H9 (cell line): ENCODE results near the gene DLG5. TPM values are rescaled to one million over a fixed set of nuclear protein-coding genes. Genes with fewer than 3 reads are reported as not detected.

Experiments used
- DNase-seq: peaks from one replicate; pipeline ENCODE4 v3.0.0-alpha.2; 2017
- H2AFZ ChIP-seq: one replicate; pipeline ENCODE4 v1.6.1; 2013; ENCODE audit warnings: mild to moderate bottlenecking, low read length, control low read depth, moderate library complexity
- H2AK5ac ChIP-seq: 2 replicates; pipeline ENCODE4 v1.6.1; 2013; ENCODE audit warnings: low read length, control low read depth, mixed read lengths; ENCODE audit not compliant: insufficient read length
- H2BK120ac ChIP-seq: one replicate; pipeline ENCODE4 v1.6.1; 2013; ENCODE audit warnings: low read depth, mild to moderate bottlenecking, low read length, control low read depth, inconsistent platforms; ENCODE audit not compliant: poor library complexity, severe bottlenecking
- H2BK12ac ChIP-seq: 2 replicates; pipeline ENCODE4 v1.6.1; 2013; ENCODE audit warnings: low read length, control low read depth, mixed read lengths, low read depth; ENCODE audit not compliant: insufficient read length
- H2BK15ac ChIP-seq: 2 replicates; pipeline ENCODE4 v1.6.1; 2013; ENCODE audit warnings: low read depth, low read length, control low read depth
- H2BK20ac ChIP-seq: one replicate; pipeline ENCODE4 v1.6.1; 2013; ENCODE audit warnings: low read depth, mild to moderate bottlenecking, low read length, control low read depth, inconsistent platforms; ENCODE audit not compliant: poor library complexity, severe bottlenecking
- H2BK5ac ChIP-seq: 2 replicates; pipeline ENCODE4 v1.6.1; 2013; ENCODE audit warnings: low read length, control low read depth, mixed read lengths; ENCODE audit not compliant: insufficient read length
- H3K14ac ChIP-seq: 2 replicates; pipeline ENCODE4 v1.6.1; 2013; ENCODE audit warnings: low read length, control low read depth; ENCODE audit not compliant: insufficient read depth
- H3K18ac ChIP-seq: 2 replicates; pipeline ENCODE4 v1.6.1; 2013; ENCODE audit warnings: low read depth, mild to moderate bottlenecking, mixed read lengths, low read length, control low read depth; ENCODE audit not compliant: insufficient read length
- H3K23ac ChIP-seq: 2 replicates; pipeline ENCODE4 v1.6.1; 2013; ENCODE audit warnings: low read length, control low read depth, mixed read lengths, low read depth; ENCODE audit not compliant: insufficient read length
- H3K23me2 ChIP-seq: 2 replicates; pipeline ENCODE4 v1.6.1; 2013; ENCODE audit warnings: low read depth, mild to moderate bottlenecking, mixed read lengths, low read length, control low read depth; ENCODE audit not compliant: insufficient read length, poor library complexity, severe bottlenecking
- H3K27ac ChIP-seq: 2 replicates; pipeline ENCODE4 v1.5.1; 2013; ENCODE audit warnings: low read length, control low read depth, mixed read lengths, low read depth; ENCODE audit not compliant: insufficient read length
- H3K27me3 ChIP-seq: 2 replicates; pipeline ENCODE4 v1.6.1; 2013; ENCODE audit warnings: low read length, control low read depth, inconsistent platforms; ENCODE audit not compliant: insufficient read depth
- H3K4ac ChIP-seq: 2 replicates; pipeline ENCODE4 v1.6.1; 2013; ENCODE audit warnings: low read depth, mild to moderate bottlenecking, control low read depth, inconsistent platforms, low read length, moderate library complexity
- H3K4me1 ChIP-seq: 2 replicates; pipeline ENCODE4 v1.6.1; 2013; ENCODE audit warnings: low read length, control low read depth, inconsistent platforms; ENCODE audit not compliant: insufficient read depth
- H3K4me2 ChIP-seq: 2 replicates; pipeline ENCODE4 v1.6.1; 2013; ENCODE audit warnings: low read length, control low read depth, mixed read lengths; ENCODE audit not compliant: insufficient read length, insufficient read depth
- H3K56ac ChIP-seq: 2 replicates; pipeline ENCODE4 v1.6.1; 2013; ENCODE audit warnings: low read depth, mild to moderate bottlenecking, mixed read lengths, low read length, control low read depth; ENCODE audit not compliant: insufficient read length
- H3K79me1 ChIP-seq: 2 replicates; pipeline ENCODE4 v1.6.1; 2013; ENCODE audit warnings: low read depth, mild to moderate bottlenecking, moderate library complexity, low read length, control low read depth, inconsistent platforms; ENCODE audit not compliant: insufficient read depth, poor library complexity, severe bottlenecking
- H3K79me2 ChIP-seq: 2 replicates; pipeline ENCODE4 v1.6.1; 2013; ENCODE audit warnings: low read length, control low read depth, inconsistent platforms; ENCODE audit not compliant: insufficient read depth
- H3K9ac ChIP-seq: 2 replicates; pipeline ENCODE4 v1.6.1; 2013; ENCODE audit warnings: low read length, control low read depth, mixed read lengths; ENCODE audit not compliant: insufficient read length; ENCODE audit errors: extremely low read depth
- H3K9me3 ChIP-seq: one replicate; pipeline ENCODE4 v1.6.1; 2013; ENCODE audit warnings: low read depth, low read length, inconsistent platforms; ENCODE audit not compliant: control insufficient read depth
- H3T11ph ChIP-seq: one replicate; pipeline ENCODE4 v1.6.1; 2013; ENCODE audit warnings: mild to moderate bottlenecking, low read length, control low read depth, inconsistent platforms
- H4K20me1 ChIP-seq: one replicate; pipeline ENCODE4 v1.6.1; 2013; ENCODE audit not compliant: control insufficient read depth, insufficient read length, insufficient read depth
- H4K5ac ChIP-seq: 2 replicates; pipeline ENCODE4 v1.6.1; 2013; ENCODE audit warnings: low read depth, mild to moderate bottlenecking, mixed read lengths, low read length, control low read depth; ENCODE audit not compliant: insufficient read length
- H4K8ac ChIP-seq: replicated peaks from 2 replicates; pipeline ENCODE4 v1.6.1; 2013; ENCODE audit warnings: low read length, control low read depth, mixed read lengths, low read depth; ENCODE audit not compliant: insufficient read length
- H4K91ac ChIP-seq: 2 replicates; pipeline ENCODE4 v1.6.1; 2013; ENCODE audit warnings: low read depth, mild to moderate bottlenecking, moderate library complexity, mixed read lengths, low read length, control low read depth; ENCODE audit not compliant: insufficient read length
- H3K27ac Mint-ChIP-seq, 3 experiments: 2 replicates in 2 of 3; 3 replicates in 1 of 3; pipeline ENCODE4 v1.8.0; 2020 to 2021; ENCODE audit warnings: mixed read lengths in 3 of 3, mild to moderate bottlenecking in 1 of 3, moderate library complexity in 1 of 3
- H3K27me3 Mint-ChIP-seq: 2 replicates; pipeline ENCODE4 v1.8.0; 2021; ENCODE audit warnings: low read depth, mild to moderate bottlenecking, moderate library complexity, mixed read lengths
- H3K36me3 Mint-ChIP-seq, 3 experiments: 2 replicates in 2 of 3; 3 replicates in 1 of 3; pipeline ENCODE4 v1.8.0; 2020 to 2021; ENCODE audit warnings: low read depth in 3 of 3, mixed read lengths in 3 of 3; ENCODE audit not compliant: insufficient read depth in 1 of 3
- H3K4me1 Mint-ChIP-seq, 2 experiments: 2 replicates each; pipeline ENCODE4 v1.8.0; 2020; ENCODE audit warnings: mixed read lengths in 2 of 2
- H3K4me3 Mint-ChIP-seq, 2 experiments: 2 replicates in 1 of 2; 3 replicates in 1 of 2; pipeline ENCODE4 v1.8.0; 2020 to 2021; ENCODE audit warnings: mild to moderate bottlenecking in 2 of 2, mixed read lengths in 2 of 2, moderate library complexity in 1 of 2
- H3K9me3 Mint-ChIP-seq, 2 experiments: 2 replicates in 1 of 2; 3 replicates in 1 of 2; pipeline ENCODE4 v1.8.0; 2020; ENCODE audit warnings: mild to moderate bottlenecking in 2 of 2, mixed read lengths in 2 of 2, moderate library complexity in 1 of 2
- CTCF ChIP-seq: fragments of 200-600 bp; sonication (generic); conservative IDR thresholded peaks from 3 replicates; pipeline ENCODE4 v1.8.0; 2021; ENCODE audit warnings: antibody characterized with exemption, mild to moderate bottlenecking
- WGBS: extraction: QIAGEN DNeasy Blood & Tissue Kit; methylation state at CpG from one replicate; pipeline ENCODE4 v1.1.7; 2013; ENCODE audit warnings: missing lambda C conversion rate, low lambda C conversion rate, mixed read lengths; ENCODE audit not compliant: insufficient read length; ENCODE audit errors: extremely low coverage; 5-methylcytosine and 5-hydroxymethylcytosine counted together
- total RNA-seq: library from RNA; stranded (reverse); gene quantifications from 2 replicates; pipeline ENCODE4 v1.2.1, GENCODE V29; 2021

DLG5 gene
- total RNA-seq, 1 experiment from 2014 or later: 67.4 TPM

DNA sequence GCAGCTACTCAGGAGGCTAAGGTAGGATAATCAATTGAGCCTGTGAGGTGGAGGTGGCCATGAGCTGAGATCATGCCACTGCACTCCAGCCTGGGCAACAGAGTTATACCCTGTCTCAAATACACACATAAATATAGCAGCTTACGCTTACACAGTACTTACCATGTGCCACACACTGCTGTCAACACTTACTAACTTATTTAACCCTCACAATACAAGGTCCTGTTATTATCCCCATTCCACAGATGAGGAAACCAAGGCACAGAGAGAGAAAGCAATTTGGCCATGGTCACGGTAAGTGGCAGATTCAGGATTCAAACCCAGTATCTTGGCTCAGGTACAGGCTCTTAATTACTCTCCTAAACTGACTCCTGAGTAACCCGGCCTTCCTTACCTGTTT is 19.1 kb downstream of the DLG5 start:
- no peak overlapping the region for H3K18ac ChIP-seq
- no peak overlapping the region for H2BK120ac ChIP-seq
- H3T11ph ChIP-seq: no peak overlapping the region
- H4K8ac ChIP-seq: no peak overlapping the region
- no peak for DNase-seq
- H3K9ac ChIP-seq: no peak overlapping the region
- no peaks in the 10 kb centered on the region; the same call in 1 of the 2 replicates for H3K4me1 ChIP-seq
- peaks cover 0 to 4% (median 0%) of the 10 kb centered on the region in 3 experiments; a peak in 4 of 7 replicates for H3K36me3 Mint-ChIP-seq
- no peaks in the 10 kb centered on the region for H3K9me3 Mint-ChIP-seq
- no peak overlapping the region for H3K4me3 Mint-ChIP-seq
- H3K79me1 ChIP-seq: peaks cover 4% of the 10 kb centered on the region
- H2BK20ac ChIP-seq: no peak overlapping the region
- H4K91ac ChIP-seq: no peak overlapping the region
- H2BK12ac ChIP-seq: no peak overlapping the region
- no peak overlapping the region for H2BK5ac ChIP-seq
- H3K23ac ChIP-seq: no peak overlapping the region
- H3K79me2 ChIP-seq: peaks cover 26% of the 10 kb centered on the region; the same call in 1 of the 2 replicates
- no peaks in the 10 kb centered on the region for H3K9me3 ChIP-seq
- H2BK15ac ChIP-seq: no peak overlapping the region
- TF ChIP-seq CTCF: no peak
- H3K27ac Mint-ChIP-seq: no peak overlapping the region
- no peaks in the 10 kb centered on the region for H3K27me3 Mint-ChIP-seq
- no peak overlapping the region for H3K56ac ChIP-seq
- H4K5ac ChIP-seq: no peak overlapping the region
- H3K27me3 ChIP-seq: no peaks in the 10 kb centered on the region
- no peaks in the 10 kb centered on the region for H4K20me1 ChIP-seq
- no peak overlapping the region for H2AFZ ChIP-seq
- peaks cover 29 to 38% of the 10 kb centered on the region in 2 experiments for H3K4me1 Mint-ChIP-seq
- no peak overlapping the region for H3K27ac ChIP-seq
- no CpG with 5 or more reads among the region's 3 CpGs for WGBS
- H3K4me2 ChIP-seq: no peak overlapping the region
- H3K4ac ChIP-seq: no peak overlapping the region
- H3K23me2 ChIP-seq: no peaks in the 10 kb centered on the region
- H3K14ac ChIP-seq: no peak overlapping the region
- no peak overlapping the region for H2AK5ac ChIP-seq
